Keratinocyte (primary cell): ENCODE results near the gene ABCA4. TPM values are rescaled to one million over a fixed set of nuclear protein-coding genes. Genes with fewer than 3 reads are reported as not detected.

ENCODE experiments used
- DNase-seq: peaks from one replicate; pipeline ENCODE4 v3.0.0-alpha.2; 2011; ENCODE audit warnings: low read depth, missing footprints, low spot score
- FAIRE-seq: peaks from 2 replicates; lab custom pipeline; 2011; peaks lifted over from hg19 to GRCh38; lab: Jason Lieb, UNC
- H2AFZ ChIP-seq: 2 replicates; pipeline ENCODE4 v1.6.0; 2012; ENCODE audit warnings: low read length, control low read depth, inconsistent platforms; ENCODE audit not compliant: control insufficient read depth
- H3K27ac ChIP-seq: 2 replicates; pipeline ENCODE4 v1.5.1; 2011; ENCODE audit warnings: low read length; ENCODE audit not compliant: control insufficient read depth, insufficient read depth
- H3K27me3 ChIP-seq: 3 replicates; pipeline ENCODE4 v1.6.0; 2011; ENCODE audit warnings: low read length; ENCODE audit not compliant: control insufficient read depth, insufficient read depth; ENCODE audit errors: extremely low read depth
- H3K36me3 ChIP-seq, 2 experiments: 2 replicates in 1 of 2; 3 replicates in 1 of 2; pipeline ENCODE4 v1.5.1; 2011; ENCODE audit warnings: low read length in 2 of 2, mild to moderate bottlenecking in 1 of 2; ENCODE audit not compliant: control insufficient read depth in 2 of 2, insufficient read depth in 2 of 2; ENCODE audit errors: extremely low read depth in 1 of 2
- H3K4me1 ChIP-seq: 3 replicates; pipeline ENCODE4 v1.5.1; 2011; ENCODE audit warnings: low read length; ENCODE audit not compliant: control insufficient read depth, insufficient read depth; ENCODE audit errors: extremely low read depth
- H3K4me2 ChIP-seq: 3 replicates; pipeline ENCODE4 v1.6.0; 2011; ENCODE audit warnings: low read depth, low read length; ENCODE audit not compliant: control insufficient read depth, insufficient read depth; ENCODE audit errors: extremely low read depth
- H3K4me3 ChIP-seq, 3 experiments: fragments of 200-600 bp in 1 of 3; sonication (generic) in 1 of 3; 2 replicates in 2 of 3; 3 replicates in 1 of 3; pipeline ENCODE4 v1.5.1; 2011 to 2016; ENCODE audit warnings: low read length in 3 of 3, mild to moderate bottlenecking in 3 of 3, control low read depth in 2 of 3, inconsistent platforms in 1 of 3, low read depth in 1 of 3, mixed read lengths in 1 of 3, mixed run types in 1 of 3, moderate library complexity in 1 of 3; ENCODE audit not compliant: control insufficient read depth in 2 of 3, insufficient read depth in 2 of 3; ENCODE audit errors: extremely low read depth in 1 of 3
- H3K79me2 ChIP-seq: 2 replicates; pipeline ENCODE4 v1.6.0; 2012; ENCODE audit warnings: low read length; ENCODE audit not compliant: control insufficient read depth, insufficient read depth
- H3K9ac ChIP-seq: 3 replicates; pipeline ENCODE4 v1.6.0; 2011; ENCODE audit warnings: low read length; ENCODE audit not compliant: control insufficient read depth, insufficient read depth; ENCODE audit errors: extremely low read depth
- H3K9me1 ChIP-seq: 3 replicates; pipeline ENCODE4 v1.6.0; 2011; ENCODE audit warnings: low read length; ENCODE audit not compliant: control insufficient read depth, insufficient read depth; ENCODE audit errors: extremely low read depth
- H3K9me3 ChIP-seq: 2 replicates; pipeline ENCODE4 v1.5.1; 2012; ENCODE audit warnings: low read depth, low read length; ENCODE audit not compliant: control insufficient read depth
- H4K20me1 ChIP-seq: 3 replicates; pipeline ENCODE4 v1.6.0; 2011; ENCODE audit warnings: low read length; ENCODE audit not compliant: control insufficient read depth, insufficient read depth; ENCODE audit errors: extremely low read depth
- CTCF ChIP-seq, 3 experiments: IDR thresholded peaks in 1 of 3; conservative IDR thresholded peaks in 1 of 3; optimal IDR thresholded peaks in 1 of 3; 2 replicates in 2 of 3; 3 replicates in 1 of 3; pipeline versions ENCODE3 to v1.5.1; 2011; ENCODE audit warnings: low read length in 3 of 3, mild to moderate bottlenecking in 3 of 3, moderate library complexity in 2 of 3, control low read depth in 1 of 3, inconsistent platforms in 1 of 3; ENCODE audit not compliant: insufficient read depth in 2 of 3; ENCODE audit errors: extremely low read depth in 1 of 3
- EZH2 ChIP-seq: IDR thresholded peaks from one replicate; pipeline ENCODE4 v1.6.1; 2012; ENCODE audit warnings: inconsistent platforms, mild to moderate bottlenecking, low read length, moderate library complexity
- dilution Hi-C: fragments of 300-500 bp; cut with MboI; formaldehyde crosslinking; loops from one replicate; pipeline ENCODE4 v1.7.0; 2020; ENCODE audit warnings: low sequenced_read_pairs; ENCODE audit not compliant: extremely low pct_ligation_motif_present
- polyA plus RNA-seq, 5 experiments: library from polyadenylated mRNA; depleted of rRNA in 3 of 5; stranded (reverse) in 3 of 5; stranded (forward) in 1 of 5; unstranded in 1 of 5; fragments of >200 nt; gene quantifications; 1 replicate in 1 of 5; 2 replicates in 3 of 5; 3 replicates in 1 of 5; pipeline versions ENCODE4 v1.2.1 to v1.2.3, GENCODE V29; 2011 to 2012; ENCODE audit warnings: missing spikeins in 2 of 5, low read depth in 1 of 5, low replicate concordance in 1 of 5

Gene ABCA4
- polyA plus RNA-seq, 1 donor (not counting 4 experiments of a cell fraction or from before 2014, with no cell fraction given), result 0.04 TPM

DNA sequence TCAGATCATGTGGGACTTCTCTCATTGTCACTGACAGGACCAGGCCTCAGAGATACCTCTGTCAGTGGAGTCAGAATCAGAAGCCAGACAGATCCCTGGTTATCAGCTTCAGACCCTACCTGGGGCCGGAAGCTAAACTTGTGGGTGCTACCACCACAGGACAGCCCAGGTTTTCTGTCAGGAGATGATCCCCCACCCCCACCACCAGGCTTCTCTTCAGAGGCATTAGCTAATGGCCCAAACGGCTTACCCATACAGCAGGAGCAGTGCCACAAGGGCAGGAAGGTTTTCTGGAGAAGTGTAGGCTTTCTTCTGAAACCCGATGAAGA, 105.5 kb downstream of the ABCA4 start:
- Histone ChIP-seq H3K9me3 (no peaks in the 10 kb centered on the region), H3K27me3 (no peaks in the 10 kb centered on the region), H3K27ac (no peak overlapping the region), H3K4me1 (no peaks in the 10 kb centered on the region), H3K79me2 (no peaks in the 10 kb centered on the region), H2AFZ (no peak overlapping the region), H3K36me3 (no peaks in the 10 kb centered on the region), H3K9ac (no peak overlapping the region), H3K4me2 (no peak overlapping the region), H3K4me3 (no peak overlapping the region), H3K9me1 (no peaks in the 10 kb centered on the region), H4K20me1 (no peaks in the 10 kb centered on the region)
- FAIRE-seq, result no peak
- TF ChIP-seq CTCF (optimal IDR thresholded peaks at IDR 0.05 in 1 of 3, IDR thresholded peaks at IDR 0.05 in 1 of 3, conservative IDR thresholded peaks at IDR 0.05 in 1 of 3; ENCODE audit: extremely low read depth in 1 of 3, insufficient read depth in 2 of 3, low read length in 3 of 3), result no peak
- TF ChIP-seq EZH2, result no peak
- DNase-seq, result no peak
- dilution Hi-C loops, result no loop called here

GRCh38 chr1:94014635-94015488, 106.1 kb downstream of the ABCA4 start:
- Histone ChIP-seq H4K20me1 (no peaks in the 10 kb centered on the region), H3K9ac (no peak overlapping the region), H3K27ac (no peak overlapping the region), H3K9me3 (no peaks in the 10 kb centered on the region), H3K36me3 (no peaks in the 10 kb centered on the region), H3K4me1 (no peaks in the 10 kb centered on the region), H3K4me3 (no peak overlapping the region), H2AFZ (no peak overlapping the region), H3K4me2 (no peak overlapping the region), H3K79me2 (no peaks in the 10 kb centered on the region), H3K9me1 (no peaks in the 10 kb centered on the region), H3K27me3 (no peaks in the 10 kb centered on the region)
- TF ChIP-seq CTCF (optimal IDR thresholded peaks at IDR 0.05 in 1 of 3, IDR thresholded peaks at IDR 0.05 in 1 of 3, conservative IDR thresholded peaks at IDR 0.05 in 1 of 3; ENCODE audit: extremely low read depth in 1 of 3, insufficient read depth in 2 of 3, low read length in 3 of 3) (no peak), EZH2 (no peak)
- no peak for DNase-seq
- dilution Hi-C loops, result no loop called here
- FAIRE-seq, result peak; percentile 26
